DMS153 treated with DMSO at 0.1 percent for 48 hours (cell line): ENCODE results near the gene SAMSN1.

Source experiments
- DNase-seq: peaks from one replicate; lab custom pipeline; 2025; ENCODE audit not compliant: unreplicated experiment; lab: John Stamatoyannopoulos, UW

The SAMSN1 gene

DNA sequence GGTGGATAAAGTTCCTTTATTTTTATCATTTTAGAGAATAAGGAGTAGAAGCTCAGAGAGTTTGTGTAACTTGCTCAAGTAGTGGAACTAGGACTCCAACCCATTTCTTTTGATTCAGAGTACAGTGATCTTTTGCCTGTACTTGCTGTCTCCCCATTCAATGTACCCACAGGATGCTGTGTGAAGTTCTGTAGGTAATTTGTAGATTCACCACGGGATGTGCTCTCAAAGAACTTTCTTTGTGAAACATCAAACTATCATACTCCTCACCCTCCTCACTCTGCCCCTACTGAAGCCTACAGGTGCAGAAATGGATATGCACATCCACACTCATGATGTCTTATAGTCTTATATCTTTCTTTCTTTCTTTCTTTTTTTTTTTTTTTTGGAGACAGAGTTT, 97.3 kb downstream of the SAMSN1 start:
- DNase-seq: no peak

DNA sequence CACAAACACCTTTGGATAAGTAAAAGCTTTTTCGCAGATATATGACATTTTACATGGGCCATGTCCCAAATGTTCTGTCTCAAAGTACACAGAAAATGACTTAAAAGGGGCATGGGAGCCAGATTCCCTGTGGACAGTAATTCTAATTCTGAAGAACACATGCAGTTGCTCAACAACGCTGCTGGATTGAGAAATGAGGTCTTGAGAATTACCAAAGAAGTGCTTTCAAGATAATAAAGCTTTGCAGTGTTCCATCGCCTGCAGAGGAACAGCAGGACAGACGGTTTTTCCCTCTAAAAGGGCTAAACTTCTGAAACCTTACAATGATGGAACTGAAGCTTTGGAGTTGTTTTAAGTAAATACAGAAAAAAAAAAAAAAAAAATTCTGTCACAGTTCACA, 107.9 kb downstream of the SAMSN1 start:
- DNase-seq: no peak

DNA sequence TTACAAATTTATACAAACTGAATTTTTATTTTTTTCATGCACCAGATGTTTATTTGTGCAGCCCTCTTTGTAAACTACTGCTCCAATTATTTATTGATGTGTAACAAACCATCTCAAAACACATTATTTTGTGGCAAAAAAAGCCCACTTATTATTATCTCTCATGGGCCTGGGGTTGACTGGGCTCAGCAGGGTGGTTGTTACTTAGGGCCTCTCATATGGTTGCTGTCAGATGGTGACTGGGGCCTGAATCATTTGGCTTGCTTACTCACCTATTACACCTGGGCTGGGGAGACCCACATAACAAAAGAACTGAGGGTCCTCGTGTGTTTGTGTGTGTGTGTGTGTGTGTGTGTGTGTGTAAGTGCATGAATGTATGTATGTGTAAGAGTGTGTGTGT, 110.7 kb downstream of the SAMSN1 start:
- DNase-seq: no peak
